HG02852 (cell line): ENCODE results near the gene KMT2D.

Source experiments
- ATAC-seq: cut with Tn5 transposase; IDR thresholded peaks from one replicate; pipeline ENCODE4 v1.9.1; 2021; ENCODE audit warnings: mild to moderate bottlenecking, moderate library complexity; ENCODE audit not compliant: unreplicated experiment

Gene KMT2D

GRCh38 chr12:49022558-49023178 lies 37.9 kb downstream of the KMT2D start:
- no peak for ATAC-seq

- ATAC-seq = no peak
These were observed 39.2 kb downstream of the KMT2D start for GRCh38 chr12:49021292-49021915.

DNA sequence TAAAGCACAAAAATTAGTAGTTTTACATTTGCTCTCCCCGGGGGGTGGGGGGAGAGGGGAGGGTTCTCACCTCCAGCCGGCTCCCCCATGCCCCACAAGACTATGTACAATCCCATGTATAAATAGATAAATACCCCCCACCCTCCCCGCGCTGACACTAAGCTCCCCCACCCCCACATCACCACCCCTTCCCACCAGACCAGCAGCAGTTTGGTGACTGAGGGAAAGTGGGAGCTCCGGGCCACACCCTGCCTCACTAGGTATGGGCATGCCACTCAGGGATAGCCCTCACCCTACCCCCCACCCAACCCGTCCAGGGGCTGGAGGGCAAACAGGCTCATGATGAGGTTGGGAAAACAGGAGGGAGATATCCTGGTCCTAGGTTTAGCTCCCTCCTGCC lies 40.2 kb downstream of the KMT2D start:
- ATAC-seq = no peak

- no peak for ATAC-seq
These were observed 40.9 kb downstream of the KMT2D start for GRCh38 chr12:49019443-49020324.

GRCh38 chr12:49019120-49019430 lies 41.5 kb downstream of the KMT2D start:
- ATAC-seq = peak; percentile 28

GRCh38 chr12:49018261-49019119 lies 42.1 kb downstream of the KMT2D start, which contains the start of gene PRKAG1:
Gene PRKAG1 (minus strand): TSS chr12:49018776. CDS start chr12:49018740, 36 bp downstream.
- ATAC-seq = peak; percentile 85

- ATAC-seq = peak; percentile 18
These were observed 42.7 kb downstream of the KMT2D start for GRCh38 chr12:49017891-49018260.

DNA sequence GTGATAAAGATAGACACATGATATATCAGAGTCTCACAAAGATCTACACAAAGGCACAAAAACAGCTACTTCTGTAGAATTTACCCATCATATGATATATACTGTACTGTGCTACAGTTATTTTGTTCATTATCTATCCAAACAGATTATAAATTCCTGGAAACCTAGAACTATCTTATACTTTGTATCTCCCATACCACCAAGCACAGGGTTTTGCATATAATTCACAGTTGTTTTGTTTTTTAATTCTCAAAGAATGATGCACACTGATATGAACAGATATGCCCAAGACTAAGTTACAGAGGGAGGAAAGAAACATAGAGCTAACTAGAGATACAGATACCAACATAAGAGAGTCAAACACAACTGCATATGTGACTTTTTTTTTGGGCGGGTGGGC lies 45.4 kb downstream of the KMT2D start:
- no peak for ATAC-seq

DNA sequence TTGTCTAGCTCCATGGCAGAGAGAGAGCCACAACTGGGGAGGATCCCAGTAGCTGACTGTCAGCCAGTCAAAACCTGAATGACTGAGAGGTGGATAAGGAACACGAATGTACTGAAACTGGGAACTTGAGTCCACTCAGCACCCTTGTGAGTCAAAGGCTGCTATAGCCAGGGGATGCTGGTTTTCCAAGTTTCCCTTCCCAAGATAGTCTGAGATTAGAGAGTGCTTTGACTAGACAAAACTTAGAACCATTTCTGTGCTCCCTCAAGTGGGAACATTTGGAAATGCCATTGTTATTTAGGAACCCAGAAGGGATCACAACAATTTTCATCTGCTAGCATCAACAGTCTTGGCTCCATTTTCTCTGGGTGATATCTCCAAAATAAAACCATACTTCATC lies 46.0 kb downstream of the KMT2D start:
- no peak for ATAC-seq

GRCh38 chr12:49013428-49013827 lies 47.2 kb downstream of the KMT2D start:
- no peak for ATAC-seq

- ATAC-seq = no peak
These were observed 47.9 kb downstream of the KMT2D start for GRCh38 chr12:49012739-49013138.
